ENCODE measurements around the gene PIGQ.

DNA sequence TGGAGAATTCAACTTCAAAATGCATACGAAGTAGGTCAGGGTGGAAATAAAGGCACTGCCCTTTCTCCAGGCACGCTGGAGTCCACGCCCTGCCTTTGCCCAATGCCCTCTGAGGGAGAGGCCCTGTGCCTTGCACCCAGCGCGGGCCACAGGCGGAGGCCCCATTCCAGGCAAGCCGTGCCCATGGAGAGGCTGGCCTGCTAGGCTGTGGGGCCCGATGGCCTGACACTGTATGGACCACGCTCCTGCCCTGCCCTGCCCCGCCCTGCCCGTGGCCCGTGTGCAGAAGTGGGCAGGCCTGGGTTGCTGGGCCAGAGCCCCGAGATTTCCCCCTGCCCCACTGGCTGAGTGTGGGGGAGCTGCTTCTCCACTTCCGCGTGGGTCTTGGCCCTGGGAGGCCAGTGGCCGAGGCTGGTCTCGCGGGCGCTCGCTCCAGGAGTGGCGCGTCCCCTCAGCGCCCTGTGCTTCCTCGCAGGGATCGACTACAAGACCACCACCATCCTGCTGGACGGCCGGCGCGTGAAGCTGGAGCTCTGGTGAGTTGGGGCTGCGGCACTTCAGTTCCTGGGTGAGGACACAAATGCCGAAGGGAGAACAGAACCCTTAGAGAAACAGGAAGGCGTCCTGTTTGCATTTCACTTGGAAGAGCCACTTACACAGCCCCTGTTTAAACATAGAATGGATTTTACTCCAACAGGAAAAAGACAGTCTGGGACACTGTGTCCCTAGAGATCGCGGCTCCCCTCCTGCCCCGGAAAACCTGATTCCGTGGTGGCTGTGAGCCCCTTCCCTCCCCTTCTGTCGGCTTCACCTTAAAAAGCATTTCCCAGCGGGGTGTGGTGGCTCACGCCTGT lies 47.2 kb downstream of the PIGQ start:
- TF ChIP-seq CREB1 (IDR thresholded peaks at IDR 0.05): no peak
- no peak for TF ChIP-seq CREB1 (CRISPR knock-in tag; IDR thresholded peaks at IDR 0.05)
- TF ChIP-seq, protein P1, sequence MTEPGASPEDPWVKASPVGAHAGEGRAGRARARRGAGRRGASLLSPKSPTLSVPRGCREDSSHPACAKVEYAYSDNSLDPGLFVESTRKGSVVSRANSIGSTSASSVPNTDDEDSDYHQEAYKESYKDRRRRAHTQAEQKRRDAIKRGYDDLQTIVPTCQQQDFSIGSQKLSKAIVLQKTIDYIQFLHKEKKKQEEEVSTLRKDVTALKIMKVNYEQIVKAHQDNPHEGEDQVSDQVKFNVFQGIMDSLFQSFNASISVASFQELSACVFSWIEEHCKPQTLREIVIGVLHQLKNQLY (CRISPR knock-in tag; IDR thresholded peaks at IDR 0.05): no peak
- TF ChIP-seq NFE2L2 (IDR thresholded peaks at IDR 0.05; ENCODE audit: low read length): no peak
- TF ChIP-seq, protein P2, sequence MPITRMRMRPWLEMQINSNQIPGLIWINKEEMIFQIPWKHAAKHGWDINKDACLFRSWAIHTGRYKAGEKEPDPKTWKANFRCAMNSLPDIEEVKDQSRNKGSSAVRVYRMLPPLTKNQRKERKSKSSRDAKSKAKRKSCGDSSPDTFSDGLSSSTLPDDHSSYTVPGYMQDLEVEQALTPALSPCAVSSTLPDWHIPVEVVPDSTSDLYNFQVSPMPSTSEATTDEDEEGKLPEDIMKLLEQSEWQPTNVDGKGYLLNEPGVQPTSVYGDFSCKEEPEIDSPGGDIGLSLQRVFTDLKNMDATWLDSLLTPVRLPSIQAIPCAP (CRISPR knock-in tag; IDR thresholded peaks at IDR 0.05; ENCODE audit: low read depth): no peak
- TF ChIP-seq NFE2L1 (CRISPR knock-in tag; IDR thresholded peaks at IDR 0.05; ENCODE audit: borderline replicate concordance): no peak
- TF ChIP-seq ZNF615 (CRISPR knock-in tag; IDR thresholded peaks at IDR 0.05; ENCODE audit: borderline replicate concordance): no peak

All from HepG2 (cell line).